Left renal pelvis (tissue), 4 donors: Measurements from ENCODE around the gene RFX6. TPM values are rescaled to one million over a fixed set of nuclear protein-coding genes. Genes with fewer than 3 reads are reported as not detected.
"Not testable (repeated sequence)": the region's sequence is repeated elsewhere in the genome, so short reads cannot be mapped to it uniquely, and the experiment has no call there.

ENCODE experiments used
- DNase-seq, 4 donors: peaks; one replicate each; pipeline ENCODE4 v3.0.0-alpha.2; 2013; ENCODE audit warnings: low read depth in 4 of 4, low spot score in 3 of 4
- polyA plus RNA-seq, 4 donors: library from polyadenylated mRNA; unstranded; fragments of 120-200 nt; gene quantifications; one replicate each; pipeline ENCODE4 v1.2.1, GENCODE V29; 2013; ENCODE audit not compliant: insufficient read length in 4 of 4

Gene RFX6
- under 1 TPM in 2 of 4 donors, not detected in 2; 0.06 TPM for polyA plus RNA-seq

GRCh38 chr6:116876635-116877611, at the start of gene RFX6:
Gene RFX6 (plus strand): TSS chr6:116877242. CDS start chr6:116877276, 34 bp downstream.
- no peak for DNase-seq

GRCh38 chr6:116827561-116828240, 49.3 kb upstream of the RFX6 start:
- no peak for DNase-seq

GRCh38 chr6:116828983-116829382, 48.1 kb upstream of the RFX6 start, which contains the start of gene GPRC6A:
Gene GPRC6A (minus strand): TSS chr6:116829083. CDS start chr6:116829013, 70 bp downstream.
- DNase-seq = no peak

DNA sequence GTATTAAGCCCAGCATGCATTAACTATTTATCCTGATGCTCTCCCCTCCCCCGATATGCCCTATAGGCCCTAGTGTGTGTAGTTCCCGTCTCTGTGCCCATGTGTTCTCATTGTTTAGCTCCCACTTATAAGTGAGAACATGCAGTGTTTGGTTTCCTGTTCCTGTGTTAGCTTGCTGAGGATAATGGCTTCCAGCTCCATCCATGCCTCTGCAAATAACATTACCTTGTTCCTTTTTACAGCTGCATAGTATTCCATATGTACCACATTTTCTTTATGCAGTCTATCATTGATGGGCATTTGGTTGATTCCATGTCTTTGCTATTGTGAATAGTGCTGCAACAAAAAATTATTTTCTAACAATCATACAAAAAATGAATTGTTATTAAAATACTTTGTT, 42.5 kb upstream of the RFX6 start:
- DNase-seq = not testable (repeated sequence)

DNA sequence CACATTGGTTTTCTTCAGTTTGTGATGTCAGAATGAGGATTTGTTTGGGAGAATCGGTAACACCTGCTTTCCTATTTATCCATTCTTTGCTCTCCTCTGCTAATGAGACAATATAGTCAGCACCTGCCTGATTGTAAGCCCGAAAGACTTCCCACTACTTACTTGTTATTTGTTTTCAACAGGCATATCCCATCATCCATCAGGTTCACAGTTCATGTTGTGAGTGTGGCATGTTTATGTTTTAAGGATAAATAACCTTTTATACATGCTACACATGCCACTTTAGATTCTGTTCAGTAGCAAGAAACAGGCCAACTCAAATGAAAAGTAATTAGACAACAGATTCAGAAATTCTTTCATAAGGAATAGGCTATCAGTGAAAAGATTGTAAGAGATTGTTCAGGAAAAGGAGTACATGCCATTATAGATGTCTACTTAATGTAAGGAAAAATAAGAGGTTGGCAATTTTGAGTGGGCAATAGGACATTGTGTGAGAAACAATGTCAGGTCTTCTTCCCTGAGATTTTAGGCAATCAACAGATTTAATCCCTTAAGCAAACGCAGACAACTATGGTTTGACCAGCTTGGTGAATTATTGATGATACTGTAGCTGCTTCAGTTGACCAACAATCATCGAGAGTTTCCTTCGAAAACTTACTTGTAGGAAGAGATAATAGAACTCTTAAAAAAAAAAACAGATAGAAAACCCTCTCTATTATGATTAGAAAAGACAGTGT, 40.3 kb upstream of the RFX6 start:
- DNase-seq = no peak

DNA sequence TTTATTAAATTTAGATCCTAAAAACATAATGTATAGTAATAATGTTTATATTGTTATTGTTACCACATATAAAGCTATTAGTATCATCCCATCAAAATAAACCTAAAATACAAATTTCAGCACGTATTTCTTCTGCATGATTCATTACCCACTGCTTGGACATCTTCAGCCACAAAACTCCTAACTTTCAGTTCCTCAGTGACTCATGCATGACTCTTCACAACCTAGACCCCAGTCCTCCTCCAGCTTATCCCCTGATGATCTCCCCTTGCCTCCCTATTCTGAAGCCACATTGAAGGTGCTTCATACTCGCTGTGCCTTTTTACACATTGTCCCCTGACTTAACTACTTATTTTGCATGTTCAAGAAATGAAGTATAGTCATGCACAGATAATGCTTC, 37.0 kb upstream of the RFX6 start:
- DNase-seq = no peak

- no peak for DNase-seq
These were observed 34.6 kb upstream of the RFX6 start for GRCh38 chr6:116842459-116842858.

- DNase-seq = peak in 1 of 4 donors; percentile 24
These were observed 29.8 kb upstream of the RFX6 start for GRCh38 chr6:116847227-116847626.

GRCh38 chr6:116858060-116858459, 19.0 kb upstream of the RFX6 start:
- no peak for DNase-seq

DNA sequence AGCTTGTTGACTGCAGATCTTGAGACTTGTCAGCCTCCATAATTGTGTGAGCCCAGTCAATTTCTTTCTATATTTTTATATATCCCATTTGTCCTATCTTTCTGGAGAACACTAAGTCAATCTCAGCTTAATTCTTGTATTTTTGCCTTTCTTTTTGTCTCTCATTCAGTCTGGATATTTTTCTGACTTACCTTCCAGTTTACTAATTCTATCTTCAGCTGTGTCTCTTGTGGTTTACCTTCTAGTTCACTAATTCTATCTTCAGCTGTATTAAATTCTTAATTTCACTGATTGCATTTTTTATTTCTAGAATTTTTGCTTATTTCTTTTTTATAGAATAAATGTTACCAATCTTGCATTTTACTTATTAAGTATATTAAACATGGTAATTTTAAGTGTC, 17.8 kb upstream of the RFX6 start:
- no peak for DNase-seq

- no peak for DNase-seq
These were observed 10.7 kb upstream of the RFX6 start for GRCh38 chr6:116866281-116866871.

DNA sequence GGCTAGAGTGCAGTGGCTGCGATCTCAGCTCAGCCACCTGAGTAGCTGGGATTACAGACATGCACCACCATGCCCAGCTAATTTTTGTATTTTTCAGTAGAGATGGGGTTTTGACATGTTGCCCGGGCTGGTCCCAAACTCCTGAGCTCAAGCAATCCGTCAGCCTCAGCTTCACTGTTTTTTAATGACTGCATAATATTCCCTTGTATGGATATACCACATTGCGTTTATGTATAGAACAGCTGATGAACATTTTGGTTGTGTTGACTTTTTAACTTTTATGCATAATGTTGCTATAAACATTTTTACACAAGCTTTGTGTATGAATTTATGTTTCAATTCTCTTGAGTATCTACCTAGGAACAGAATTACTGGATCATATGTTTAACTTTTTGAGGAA, 4.3 kb upstream of the RFX6 start:
- DNase-seq = no peak

GRCh38 chr6:116876107-116876506, 935 bp upstream of the RFX6 start:
- no peak for DNase-seq

- no peak for DNase-seq
These were observed 701 bp downstream of the RFX6 start for GRCh38 chr6:116877743-116878142.

- DNase-seq = no peak
These were observed 4.2 kb downstream of the RFX6 start for GRCh38 chr6:116881236-116881635.

- no peak for DNase-seq
These were observed 6.0 kb downstream of the RFX6 start for GRCh38 chr6:116883005-116883404.

- no peak for DNase-seq
These were observed 7.5 kb downstream of the RFX6 start for GRCh38 chr6:116884530-116884929.

DNA sequence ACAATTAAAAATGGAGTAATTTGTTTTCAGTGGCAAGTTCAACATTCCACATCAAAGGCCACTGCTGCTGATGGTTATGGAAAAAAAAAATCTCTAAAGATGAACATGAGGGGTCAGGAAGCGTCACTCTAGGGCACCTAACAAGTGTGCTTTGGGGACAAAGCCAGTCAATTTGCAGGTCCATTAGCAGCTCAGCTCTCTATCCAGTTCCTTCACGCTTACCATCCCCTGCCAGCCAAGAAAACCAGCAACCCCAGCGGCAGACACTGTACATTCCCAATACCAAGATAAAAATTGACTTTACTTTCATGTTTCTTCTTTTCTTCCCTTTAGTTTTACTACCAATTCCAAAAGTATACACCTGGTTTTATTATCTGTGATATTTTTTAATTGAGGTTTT, 10.1 kb downstream of the RFX6 start:
- no peak for DNase-seq

DNA sequence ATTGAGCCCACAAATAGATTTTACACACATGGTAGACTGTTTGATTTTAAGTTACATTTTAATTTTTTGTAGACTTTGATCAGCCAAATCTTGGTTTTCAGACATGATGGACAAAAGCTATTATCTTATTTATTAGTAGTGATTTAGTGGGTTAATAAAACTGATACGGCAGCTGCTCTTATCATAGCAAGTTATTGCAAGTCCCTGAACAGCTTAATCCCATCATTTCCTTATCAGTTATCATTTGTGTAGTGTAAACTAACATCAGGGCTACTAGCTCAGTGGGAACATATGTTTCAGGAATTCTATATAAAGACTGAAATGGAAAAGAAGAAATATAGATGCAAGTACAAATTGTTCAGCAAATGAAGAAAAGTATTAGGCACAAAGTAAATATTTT, 10.9 kb downstream of the RFX6 start:
- no peak for DNase-seq

- DNase-seq = no peak
These were observed 11.8 kb downstream of the RFX6 start for GRCh38 chr6:116888732-116889360.
